ENCODE measurements around the gene ETFA. TPM values are rescaled to one million over a fixed set of nuclear protein-coding genes. Genes with fewer than 3 reads are reported as not detected.

The ETFA gene
- total RNA-seq, 1 donor from 2014 or later: 511 TPM

DNA sequence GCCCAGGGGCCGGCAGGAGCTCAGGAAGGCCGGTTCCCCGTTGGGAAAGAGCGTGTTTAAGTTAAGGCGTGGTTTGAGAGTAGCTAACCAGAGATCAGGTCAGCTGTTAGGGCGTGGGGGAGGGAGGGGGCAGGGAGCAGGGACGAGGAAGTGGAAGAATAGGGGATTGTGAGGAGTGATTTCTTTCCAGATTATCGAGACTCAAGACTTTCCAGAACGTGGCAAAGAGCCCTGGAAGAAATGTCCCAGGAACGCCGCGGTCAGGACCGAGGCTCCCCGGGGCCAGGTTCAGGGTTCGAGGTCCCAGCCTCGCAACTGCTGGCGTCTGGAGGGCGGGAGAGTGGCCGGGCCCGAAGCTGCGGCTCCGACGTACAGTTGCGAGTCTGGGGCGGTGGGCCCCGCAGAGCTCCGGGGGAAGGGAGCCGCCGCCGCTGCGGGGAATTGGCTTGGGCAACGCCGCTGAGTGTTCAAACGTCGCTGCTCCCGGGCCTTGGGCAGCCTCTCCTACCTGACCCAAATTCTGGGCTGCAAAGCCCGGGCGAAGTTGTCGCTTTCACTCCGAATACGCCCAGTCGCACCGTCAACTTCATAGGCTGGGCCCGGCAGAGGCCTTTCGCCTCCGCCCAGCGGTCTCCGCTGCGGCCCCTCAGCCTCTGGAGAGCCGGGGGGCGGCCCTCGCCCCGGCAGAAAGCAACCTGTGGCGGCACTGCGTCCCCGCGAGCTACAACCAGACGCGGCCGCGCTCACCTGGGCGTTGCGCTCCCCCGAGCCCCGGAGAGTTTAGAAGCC lies 34.8 kb upstream of the ETFA start:
- peak overlapping the region; percentile 60 for H3K4me3 ChIP-seq
- peaks cover 15% of the 10 kb centered on the region for H3K36me3 ChIP-seq
- intact Hi-C loops (cut with micrococcal nuclease): no loop called here
- H3K27ac ChIP-seq (replicated peaks): no peak overlapping the region
- H3K27me3 ChIP-seq (ENCODE audit: low read depth): peaks cover 90% of the 10 kb centered on the region
- no peak for DNase-seq
- H3K9me3 ChIP-seq (replicated peaks): no peaks in the 10 kb centered on the region
- peaks cover 43% of the 10 kb centered on the region for H3K4me1 ChIP-seq
- TF ChIP-seq, protein P1, sequence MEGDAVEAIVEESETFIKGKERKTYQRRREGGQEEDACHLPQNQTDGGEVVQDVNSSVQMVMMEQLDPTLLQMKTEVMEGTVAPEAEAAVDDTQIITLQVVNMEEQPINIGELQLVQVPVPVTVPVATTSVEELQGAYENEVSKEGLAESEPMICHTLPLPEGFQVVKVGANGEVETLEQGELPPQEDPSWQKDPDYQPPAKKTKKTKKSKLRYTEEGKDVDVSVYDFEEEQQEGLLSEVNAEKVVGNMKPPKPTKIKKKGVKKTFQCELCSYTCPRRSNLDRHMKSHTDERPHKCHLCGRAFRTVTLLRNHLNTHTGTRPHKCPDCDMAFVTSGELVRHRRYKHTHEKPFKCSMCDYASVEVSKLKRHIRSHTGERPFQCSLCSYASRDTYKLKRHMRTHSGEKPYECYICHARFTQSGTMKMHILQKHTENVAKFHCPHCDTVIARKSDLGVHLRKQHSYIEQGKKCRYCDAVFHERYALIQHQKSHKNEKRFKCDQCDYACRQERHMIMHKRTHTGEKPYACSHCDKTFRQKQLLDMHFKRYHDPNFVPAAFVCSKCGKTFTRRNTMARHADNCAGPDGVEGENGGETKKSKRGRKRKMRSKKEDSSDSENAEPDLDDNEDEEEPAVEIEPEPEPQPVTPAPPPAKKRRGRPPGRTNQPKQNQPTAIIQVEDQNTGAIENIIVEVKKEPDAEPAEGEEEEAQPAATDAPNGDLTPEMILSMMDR (IDR thresholded peaks at IDR 0.05; ENCODE audit: borderline replicate concordance): no peak

DNA sequence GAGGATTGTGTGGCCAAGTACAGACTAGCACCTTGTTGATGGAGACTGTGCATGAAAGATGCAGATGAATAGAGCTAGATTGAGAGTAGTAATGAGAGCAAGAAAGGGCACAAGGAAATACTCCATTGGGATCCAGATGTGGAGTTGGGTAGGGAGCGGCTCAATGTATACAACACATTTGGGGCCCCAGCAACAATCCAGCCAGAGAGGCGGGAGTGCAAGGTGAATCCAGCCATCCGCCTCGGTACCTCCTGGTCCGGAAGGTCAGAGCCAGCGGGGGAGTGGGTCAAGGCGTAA lies 34.3 kb upstream of the ETFA start:
- H3K36me3 ChIP-seq: peaks cover 15% of the 10 kb centered on the region
- no peaks in the 10 kb centered on the region for H3K9me3 ChIP-seq (replicated peaks)
- no peak overlapping the region for H3K27ac ChIP-seq (replicated peaks)
- H3K27me3 ChIP-seq (ENCODE audit: low read depth): peaks cover 95% of the 10 kb centered on the region
- TF ChIP-seq, protein P1 (IDR thresholded peaks at IDR 0.05; ENCODE audit: borderline replicate concordance): no peak
- intact Hi-C loops (cut with micrococcal nuclease): no loop called here
- peaks cover 48% of the 10 kb centered on the region for H3K4me1 ChIP-seq
- DNase-seq: no peak
- peak overlapping the region; percentile 60 for H3K4me3 ChIP-seq

- H3K4me3 ChIP-seq: no peak overlapping the region
- TF ChIP-seq, protein P1 (IDR thresholded peaks at IDR 0.05; ENCODE audit: borderline replicate concordance): no peak
- DNase-seq: no peak
- peaks cover 53% of the 10 kb centered on the region for H3K4me1 ChIP-seq
- peaks cover 15% of the 10 kb centered on the region for H3K36me3 ChIP-seq
- peaks cover 98% of the 10 kb centered on the region for H3K27me3 ChIP-seq (ENCODE audit: low read depth)
- intact Hi-C loops (cut with micrococcal nuclease): no loop called here
- no peaks in the 10 kb centered on the region for H3K9me3 ChIP-seq (replicated peaks)
- H3K27ac ChIP-seq (replicated peaks): no peak overlapping the region
Observed at GRCh38 chr15:76344893-76345582, 33.8 kb upstream of the ETFA start.

DNA sequence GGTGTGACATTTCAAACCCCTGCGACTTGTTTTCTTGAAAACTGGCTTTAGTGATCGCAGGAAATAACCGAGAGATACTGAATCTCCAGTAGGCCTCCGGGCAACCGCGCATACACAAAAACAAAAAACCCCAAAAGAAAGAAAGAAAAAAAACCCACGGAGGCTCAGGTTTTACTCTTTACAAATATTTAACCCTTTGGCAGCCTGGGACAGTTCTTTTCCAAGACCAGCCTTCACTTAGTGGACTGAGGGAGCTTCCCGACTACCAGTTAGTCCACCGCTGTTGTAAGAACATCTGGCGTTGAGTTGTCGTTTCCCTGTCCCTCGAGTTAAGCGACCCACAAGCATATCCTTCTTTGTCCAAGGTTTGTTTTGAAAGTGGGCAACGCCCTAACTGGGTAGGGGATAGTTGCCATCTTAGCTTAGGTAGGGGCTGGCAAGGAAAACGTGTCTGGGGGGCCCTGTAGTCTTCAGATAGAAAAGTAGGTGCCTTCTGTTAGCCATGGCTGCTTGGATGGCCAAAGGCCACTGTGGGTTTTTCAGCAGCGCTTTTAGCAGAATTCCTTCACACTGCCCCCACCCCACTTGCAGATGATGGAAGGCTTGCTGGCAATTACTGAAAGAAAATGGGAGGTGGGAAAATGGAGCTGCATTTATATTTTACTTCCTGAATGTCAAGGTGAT lies 32.2 kb upstream of the ETFA start:
- TF ChIP-seq, protein P1 (IDR thresholded peaks at IDR 0.05; ENCODE audit: borderline replicate concordance): no peak
- peaks cover 100% of the 10 kb centered on the region for H3K27me3 ChIP-seq (ENCODE audit: low read depth)
- peak overlapping the region; percentile 61 for H3K4me3 ChIP-seq
- DNase-seq: no peak
- peaks cover 3% of the 10 kb centered on the region for H3K36me3 ChIP-seq
- peaks cover 64% of the 10 kb centered on the region for H3K4me1 ChIP-seq
- intact Hi-C loops (cut with micrococcal nuclease): no loop called here
- no peak overlapping the region for H3K27ac ChIP-seq (replicated peaks)
- no peaks in the 10 kb centered on the region for H3K9me3 ChIP-seq (replicated peaks)

GRCh38 chr15:76342382-76343201 lies 31.3 kb upstream of the ETFA start:
- TF ChIP-seq, protein P1 (IDR thresholded peaks at IDR 0.05; ENCODE audit: borderline replicate concordance): no peak
- H3K9me3 ChIP-seq (replicated peaks): no peaks in the 10 kb centered on the region
- H3K27me3 ChIP-seq (ENCODE audit: low read depth): peaks cover 100% of the 10 kb centered on the region
- DNase-seq: no peak
- no peak overlapping the region for H3K27ac ChIP-seq (replicated peaks)
- peaks cover 72% of the 10 kb centered on the region for H3K4me1 ChIP-seq
- H3K4me3 ChIP-seq: peak overlapping the region; percentile 61
- intact Hi-C loops (cut with micrococcal nuclease): no loop called here
- no peaks in the 10 kb centered on the region for H3K36me3 ChIP-seq

Measured in left ventricle myocardium inferior (tissue), 1 donor.